CD4-positive, alpha-beta T cell (primary cell): ENCODE data around the gene ITGA11. TPM values are rescaled to one million over a fixed set of nuclear protein-coding genes. Genes with fewer than 3 reads are reported as not detected.

Source experiments
- ATAC-seq: fragments of 200-7000 bp; cut with Tn5 transposase; one replicate; pipeline ENCODE4 v1.10.0; 2022; ENCODE audit warnings: mild to moderate bottlenecking; ENCODE audit not compliant: poor library complexity
- CTCF ChIA-PET: fragments of 350-600 bp; sonication (Branson Sonifier 250); formaldehyde crosslinking; loops from one replicate; lab custom pipeline; 2021; ENCODE audit warnings: antibody characterized with exemption, inconsistent platforms; lab: Charles Lee
- POLR2A ChIA-PET: fragments of 350-600 bp; sonication (Branson Sonifier 250); formaldehyde crosslinking; loops from one replicate; lab custom pipeline; 2021; ENCODE audit warnings: antibody characterized with exemption, inconsistent platforms; lab: Charles Lee
- DNase-seq, 14 experiments: peaks; one replicate each; pipeline ENCODE4 v3.0.0-alpha.2; 2013 to 2020; ENCODE audit warnings: mixed read lengths in 2 of 14
- H3K27ac ChIP-seq, 2 donors: one replicate each; pipeline versions ENCODE4 v1.5.1 to v1.7.0; 2013; ENCODE audit warnings: low read length in 2 of 2, low read depth in 1 of 2, mild to moderate bottlenecking in 1 of 2
- H3K27me3 ChIP-seq, 2 experiments: 1 replicate in 1 of 2; 2 replicates in 1 of 2; pipeline versions ENCODE4 v1.6.1 to v1.7.0; 2013; ENCODE audit warnings: low read length in 2 of 2, control low read depth in 1 of 2, mild to moderate bottlenecking in 1 of 2, moderate library complexity in 1 of 2; ENCODE audit not compliant: insufficient read depth in 2 of 2, control insufficient read depth in 1 of 2
- H3K36me3 ChIP-seq: one replicate; pipeline ENCODE4 v1.6.1; 2013; ENCODE audit warnings: low read length, control low read depth; ENCODE audit not compliant: insufficient read depth
- H3K4me1 ChIP-seq: one replicate; pipeline ENCODE4 v1.6.1; 2013; ENCODE audit warnings: low read length, control low read depth; ENCODE audit not compliant: insufficient read depth
- H3K4me3 ChIP-seq: one replicate; pipeline ENCODE4 v1.5.1; 2013; ENCODE audit warnings: mild to moderate bottlenecking, low read length, moderate library complexity
- H3K9me3 ChIP-seq, 2 experiments: 1 replicate in 1 of 2; 2 replicates in 1 of 2; pipeline versions ENCODE4 v1.6.1 to v1.7.0; 2013; ENCODE audit warnings: low read length in 2 of 2, mild to moderate bottlenecking in 2 of 2, control low read depth in 1 of 2, moderate library complexity in 1 of 2; ENCODE audit not compliant: control insufficient read depth in 1 of 2, insufficient read depth in 1 of 2
- H3K27ac Mint-ChIP-seq: one replicate; pipeline ENCODE4 v1.8.0; 2020; ENCODE audit warnings: mixed read lengths
- H3K27me3 Mint-ChIP-seq: one replicate; pipeline ENCODE4 v1.8.0; 2021; ENCODE audit warnings: mixed read lengths
- H3K36me3 Mint-ChIP-seq: one replicate; pipeline ENCODE4 v1.8.0; 2021; ENCODE audit warnings: low read depth, mixed read lengths
- H3K4me1 Mint-ChIP-seq: one replicate; pipeline ENCODE4 v1.8.0; 2021; ENCODE audit warnings: low read depth, mixed read lengths
- H3K4me3 Mint-ChIP-seq: one replicate; pipeline ENCODE4 v1.8.0; 2020; ENCODE audit warnings: mild to moderate bottlenecking, mixed read lengths
- H3K9me3 Mint-ChIP-seq: one replicate; pipeline ENCODE4 v1.8.0; 2020; ENCODE audit warnings: mixed read lengths
- CTCF ChIP-seq: fragments of 200-600 bp; IDR thresholded peaks from one replicate; pipeline ENCODE4 v1.8.0; 2022; ENCODE audit warnings: antibody characterized with exemption, mild to moderate bottlenecking
- intact Hi-C, 2 experiments: fragments of 100-400 bp; cut with DNase I in 1 of 2; cut with micrococcal nuclease in 1 of 2; formaldehyde crosslinking; loops; one replicate each; pipeline versions ENCODE4 v1.15.1 to v1.9.0; 2023 to 2025; cut with DNase I, micrococcal nuclease
- total RNA-seq, 174 experiments: library from RNA in 2 of 174; stranded (reverse) in 2 of 174; gene quantifications; one replicate each; pipeline ENCODE4 v1.2.3 and lab custom pipeline; 2021 to 2026

The ITGA11 gene
- total RNA-seq, 2 experiments from 2014 or later = 0.08 to 0.20 TPM

- TF ChIP-seq CTCF = no peak
- intact Hi-C loops = loop anchor here in 1 of 2 experiments (2.0 kb wide), 1 partner anchor 14 kb away; no protein-coding TSS in a partner anchor
- peak overlapping the region; percentile 11 for H3K4me3 Mint-ChIP-seq
- H3K9me3 Mint-ChIP-seq = no peaks in the 10 kb centered on the region
- ATAC-seq (no peak), DNase-seq (no peak)
- no peaks in the 10 kb centered on the region for H3K9me3 ChIP-seq
- peaks cover 31% of the 10 kb centered on the region for H3K4me1 ChIP-seq
- H3K27me3 ChIP-seq = no peaks in the 10 kb centered on the region
- no peak overlapping the region for H3K27ac ChIP-seq
- POLR2A ChIA-PET = no interaction called here
- CTCF ChIA-PET = no interaction called here
- H3K36me3 Mint-ChIP-seq = peaks cover 68% of the 10 kb centered on the region
- H3K4me3 ChIP-seq = no peak overlapping the region
- H3K27ac Mint-ChIP-seq = peak overlapping the region; percentile 5
- H3K36me3 ChIP-seq = peaks cover 14% of the 10 kb centered on the region
- H3K4me1 Mint-ChIP-seq = peaks cover 79% of the 10 kb centered on the region
- no peaks in the 10 kb centered on the region for H3K27me3 Mint-ChIP-seq
These were observed 147.2 kb downstream of the ITGA11 start for GRCh38 chr15:68284616-68285258.

DNA sequence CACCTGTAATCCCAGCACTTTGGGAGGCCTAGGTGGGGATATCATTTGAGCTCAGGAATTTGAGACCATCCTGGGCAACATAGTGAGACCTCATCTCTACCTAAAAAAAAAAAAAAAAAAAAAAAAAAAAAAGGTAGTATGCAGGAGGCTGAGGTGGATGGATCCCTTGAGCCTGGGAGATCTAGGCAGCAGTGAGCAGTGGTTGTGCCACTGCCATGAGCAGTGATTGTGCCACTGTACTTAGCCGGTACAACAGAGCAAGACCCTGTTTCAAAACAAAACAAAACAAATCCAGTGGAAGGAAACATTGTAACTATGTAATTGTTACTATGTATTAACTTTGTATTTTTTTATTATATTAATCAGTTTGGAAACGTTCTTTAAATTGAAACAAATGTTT, 148.6 kb downstream of the ITGA11 start:
- Histone ChIP-seq H3K36me3 (peaks cover 11% of the 10 kb centered on the region), H3K4me3 (no peak overlapping the region), H3K9me3 (no peaks in the 10 kb centered on the region), H3K27me3 (no peaks in the 10 kb centered on the region), H3K4me1 (peaks cover 39% of the 10 kb centered on the region), H3K27ac (no peak overlapping the region)
- no peak for ATAC-seq
- ChIA-PET CTCF (interaction anchor here (1.4 kb wide), 1 partner anchor 9 kb away, joined by 7 read pairs; no protein-coding TSS in a partner anchor), POLR2A (interaction anchor here (2.0 kb wide), 1 partner anchor 15 kb away, joined by 5 read pairs; no protein-coding TSS in a partner anchor)
- no peak for TF ChIP-seq CTCF
- Mint-ChIP-seq H3K36me3 (peaks cover 68% of the 10 kb centered on the region), H3K27me3 (no peaks in the 10 kb centered on the region), H3K4me3 (no peak overlapping the region), H3K4me1 (peaks cover 79% of the 10 kb centered on the region), H3K9me3 (no peaks in the 10 kb centered on the region), H3K27ac (no peak overlapping the region)
- no peak for DNase-seq
- intact Hi-C loops = no loop called here

- CTCF ChIA-PET = interaction anchor here (1.1 to 2.4 kb wide), 2 partner anchors 25 to 28 kb away, joined by 6 to 12 read pairs; no protein-coding TSS in a partner anchor
- no peaks in the 10 kb centered on the region for H3K27me3 Mint-ChIP-seq
- no peaks in the 10 kb centered on the region for H3K9me3 ChIP-seq
- no peak overlapping the region for H3K27ac Mint-ChIP-seq
- H3K36me3 ChIP-seq = peaks cover 11% of the 10 kb centered on the region
- peaks cover 75% of the 10 kb centered on the region for H3K4me1 Mint-ChIP-seq
- POLR2A ChIA-PET = interaction anchor here (0.9 to 4.3 kb wide), 5 partner anchors 8 to 226 kb away, joined by 4 to 32 read pairs (median 6); partner anchors contain the start of gene PIAS1
- peaks cover 44% of the 10 kb centered on the region for H3K4me1 ChIP-seq
- TF ChIP-seq CTCF = no peak
- H3K4me3 Mint-ChIP-seq = peak overlapping the region; percentile 35
- H3K27ac ChIP-seq = no peak overlapping the region
- no peak for ATAC-seq
- peaks cover 52% of the 10 kb centered on the region for H3K36me3 Mint-ChIP-seq
- no peaks in the 10 kb centered on the region for H3K27me3 ChIP-seq
- no peaks in the 10 kb centered on the region for H3K9me3 Mint-ChIP-seq
- no peak for DNase-seq
- intact Hi-C loops = no loop called here
- no peak overlapping the region for H3K4me3 ChIP-seq
These were observed 151.0 kb downstream of the ITGA11 start for GRCh38 chr15:68281008-68281407.
